Testis (tissue), 3 donors: Measurements from ENCODE around the gene TESK2. TPM values are rescaled to one million over a fixed set of nuclear protein-coding genes. Genes with fewer than 3 reads are reported as not detected.

Experiments used
- DNase-seq: peaks from one replicate; pipeline ENCODE4 v3.0.0-alpha.2; 2019
- H3K27ac ChIP-seq, 2 donors: fragments of 200-600 bp; sonication (generic); one replicate each; pipeline ENCODE4 v1.5.1; 2019
- H3K27me3 ChIP-seq: fragments of 200-600 bp; sonication (generic); one replicate; pipeline ENCODE4 v1.5.1; 2019
- H3K36me3 ChIP-seq: fragments of 200-600 bp; sonication (generic); one replicate; pipeline ENCODE4 v1.5.1; 2017; ENCODE audit warnings: low read depth; ENCODE audit errors: missing control alignments
- H3K4me1 ChIP-seq: fragments of 200-600 bp; sonication (generic); one replicate; pipeline ENCODE4 v1.5.1; 2019
- H3K4me3 ChIP-seq, 2 donors: fragments of 200-600 bp; sonication (generic); one replicate each; pipeline ENCODE4 v1.5.1; 2017 to 2019
- H3K9me3 ChIP-seq: fragments of 200-600 bp; sonication (generic); one replicate; pipeline ENCODE4 v1.5.1; 2017
- POLR2A ChIP-seq: fragments of 450-650 bp; IDR thresholded peaks from one replicate; pipeline ENCODE4 v1.6.1; 2017; ENCODE audit warnings: antibody characterized with exemption, mild to moderate bottlenecking, moderate library complexity
- WGBS, 2 donors: methylation state at CpG; one replicate each; pipeline ENCODE4 v1.1.5; 2018; 5-methylcytosine and 5-hydroxymethylcytosine counted together
- intact Hi-C: fragments of 100-400 bp; cut with DNase I; formaldehyde crosslinking; loops from one replicate; pipeline ENCODE4 v1.15.1; 2023; ENCODE audit warnings: low total_unique reads
- polyA plus RNA-seq: library from polyadenylated mRNA; stranded (reverse); fragments of 350-450 nt; fragmentation: Illumina TruSeq; extraction: RNeasy Lipid Tissue Mini Kit (QIAGEN cat#74804); gene quantifications from one replicate; pipeline ENCODE4 v1.2.3, GENCODE V29; 2014; ENCODE audit warnings: low read depth, low replicate concordance; ENCODE audit not compliant: insufficient read depth
- total RNA-seq, 2 donors: library from RNA; depleted of rRNA; stranded (reverse); fragments of >200 nt; gene quantifications; one replicate each; pipeline ENCODE4 v1.2.3, GENCODE V29; 2016
- TF ChIP-seq, protein P1 (sequence below), 3 experiments: fragments of 450-650 bp in 2 of 3; fragments of 200-600 bp in 1 of 3; sonication (generic) in 1 of 3; IDR thresholded peaks; one replicate each; pipeline ENCODE4 v1.5.1; 2016 to 2019; ENCODE audit warnings: antibody characterized with exemption in 3 of 3, mild to moderate bottlenecking in 2 of 3, moderate library complexity in 1 of 3

TESK2 gene
- total and polyA plus RNA-seq, 3 donors from 2014 or later: 14.3 to 22.7 (median 20.9) TPM

DNA sequence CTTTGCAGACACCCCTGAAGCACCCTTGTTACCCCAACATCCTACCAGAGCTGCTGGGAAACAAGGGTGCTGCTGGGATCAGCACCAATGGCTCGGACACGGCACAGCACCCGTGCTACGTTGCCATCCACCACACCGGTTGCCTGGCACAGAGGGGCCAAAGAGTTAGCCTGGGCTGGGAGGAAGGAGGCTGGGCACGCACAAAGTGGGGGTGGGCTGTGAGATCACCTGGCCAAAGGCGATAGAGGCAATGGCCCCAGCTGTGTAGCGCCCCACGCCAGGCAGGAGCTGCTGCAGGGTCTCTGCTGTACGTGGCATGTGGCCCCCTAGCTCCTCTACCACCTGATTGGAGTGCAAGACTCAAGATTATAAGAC, 158.6 kb downstream of the TESK2 start:
- Histone ChIP-seq H3K36me3 (no peaks in the 10 kb centered on the region), H3K27ac (no peak overlapping the region), H3K4me1 (peaks cover 3% of the 10 kb centered on the region), H3K4me3 (no peak overlapping the region), H3K9me3 (no peaks in the 10 kb centered on the region), H3K27me3 (no peaks in the 10 kb centered on the region)
- DNase-seq: no peak
- intact Hi-C loops: no loop called here
- 60 to 96% methylated on average over 1 to 10 of the region's 10 CpGs for WGBS, 2 donors
- TF ChIP-seq, protein P1, sequence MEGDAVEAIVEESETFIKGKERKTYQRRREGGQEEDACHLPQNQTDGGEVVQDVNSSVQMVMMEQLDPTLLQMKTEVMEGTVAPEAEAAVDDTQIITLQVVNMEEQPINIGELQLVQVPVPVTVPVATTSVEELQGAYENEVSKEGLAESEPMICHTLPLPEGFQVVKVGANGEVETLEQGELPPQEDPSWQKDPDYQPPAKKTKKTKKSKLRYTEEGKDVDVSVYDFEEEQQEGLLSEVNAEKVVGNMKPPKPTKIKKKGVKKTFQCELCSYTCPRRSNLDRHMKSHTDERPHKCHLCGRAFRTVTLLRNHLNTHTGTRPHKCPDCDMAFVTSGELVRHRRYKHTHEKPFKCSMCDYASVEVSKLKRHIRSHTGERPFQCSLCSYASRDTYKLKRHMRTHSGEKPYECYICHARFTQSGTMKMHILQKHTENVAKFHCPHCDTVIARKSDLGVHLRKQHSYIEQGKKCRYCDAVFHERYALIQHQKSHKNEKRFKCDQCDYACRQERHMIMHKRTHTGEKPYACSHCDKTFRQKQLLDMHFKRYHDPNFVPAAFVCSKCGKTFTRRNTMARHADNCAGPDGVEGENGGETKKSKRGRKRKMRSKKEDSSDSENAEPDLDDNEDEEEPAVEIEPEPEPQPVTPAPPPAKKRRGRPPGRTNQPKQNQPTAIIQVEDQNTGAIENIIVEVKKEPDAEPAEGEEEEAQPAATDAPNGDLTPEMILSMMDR (IDR thresholded peaks at IDR 0.05): no peak
- no peak for TF ChIP-seq POLR2A

DNA sequence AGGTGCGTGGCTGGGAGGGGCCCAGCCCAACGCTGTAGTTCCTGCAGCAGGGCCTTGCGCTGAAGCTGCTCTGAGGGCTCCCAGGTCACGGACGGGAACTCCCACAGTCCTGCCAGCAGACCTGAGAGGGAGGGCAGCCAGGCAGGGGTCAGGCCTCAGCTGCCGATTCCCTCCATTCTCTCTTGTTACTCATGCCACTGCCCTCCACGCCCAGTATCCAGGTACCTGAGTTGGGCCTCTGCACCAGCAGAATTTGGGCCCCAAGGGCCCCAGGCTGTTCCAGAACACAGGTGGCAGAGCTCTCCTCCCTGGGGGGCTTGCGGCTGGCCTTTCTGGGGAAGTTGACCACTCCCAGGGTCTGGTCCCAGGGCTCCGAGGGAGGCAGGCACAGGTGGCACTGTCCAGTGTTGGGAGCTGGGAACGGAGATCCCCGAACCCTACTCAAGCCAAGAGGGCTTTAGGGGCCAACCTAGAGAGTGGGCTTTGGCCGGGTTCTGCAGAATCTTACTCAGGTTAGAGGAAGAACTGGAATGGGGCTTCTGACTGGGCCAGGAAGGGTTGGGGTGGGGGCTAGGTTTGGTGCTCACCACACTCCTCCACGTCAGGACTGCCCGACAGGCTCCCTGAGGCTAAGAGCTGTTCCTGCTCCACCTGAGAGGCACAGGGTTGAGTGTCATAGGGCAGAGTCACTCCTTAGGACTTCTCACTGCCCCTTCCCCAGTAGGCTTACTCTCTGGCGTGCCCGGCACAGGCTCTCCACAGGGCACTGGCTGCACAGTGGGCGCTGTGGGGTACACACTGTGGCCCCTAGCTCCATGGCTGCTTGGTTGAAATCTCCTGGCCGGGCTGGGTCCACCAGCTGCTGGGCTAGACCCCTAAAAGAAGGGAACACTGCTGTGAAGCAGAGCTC, 159.3 kb downstream of the TESK2 start:
- WGBS, 2 donors: 96 to 100% methylated on average over 1 to 18 of the region's 18 CpGs
- TF ChIP-seq POLR2A: no peak
- TF ChIP-seq, protein P1 (IDR thresholded peaks at IDR 0.05): no peak
- no peak overlapping the region for H3K4me3 ChIP-seq

DNA sequence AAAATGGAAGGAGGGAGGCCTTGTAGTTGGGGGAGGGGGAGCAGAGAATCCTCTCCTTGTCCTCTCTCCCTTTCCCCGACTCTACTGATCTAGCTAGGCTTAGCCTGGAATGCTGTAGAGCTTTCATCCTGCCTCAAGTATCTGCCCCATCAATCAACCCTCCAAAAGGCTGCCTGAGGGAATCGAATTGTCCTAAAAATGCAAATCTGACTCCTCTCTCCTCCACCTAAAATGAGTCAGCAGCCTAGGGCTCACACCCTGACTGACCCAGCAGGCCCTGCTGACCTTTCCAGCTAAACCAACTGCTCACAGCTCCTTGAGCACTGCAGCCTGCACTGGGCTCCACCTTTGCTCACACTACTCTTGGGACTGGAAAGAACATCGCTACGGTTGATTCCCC, 161.5 kb downstream of the TESK2 start:
- Histone ChIP-seq H3K4me3 (no peak overlapping the region), H3K27me3 (no peaks in the 10 kb centered on the region), H3K4me1 (peaks cover 9% of the 10 kb centered on the region), H3K36me3 (no peaks in the 10 kb centered on the region), H3K9me3 (no peaks in the 10 kb centered on the region), H3K27ac (no peak overlapping the region)
- intact Hi-C loops: no loop called here
- DNase-seq: no peak
- TF ChIP-seq, protein P1 (IDR thresholded peaks at IDR 0.05): no peak
- TF ChIP-seq POLR2A: no peak
- 80 to 82% methylated on average over 2 to 4 of the region's 4 CpGs for WGBS, 2 donors

More for the DNA sequence above, 159.3 kb downstream of the TESK2 start:
- H3K9me3 ChIP-seq: no peaks in the 10 kb centered on the region
- peaks cover 9% of the 10 kb centered on the region for H3K4me1 ChIP-seq
- no peak for DNase-seq
- H3K27me3 ChIP-seq: no peaks in the 10 kb centered on the region
- H3K27ac ChIP-seq: no peak overlapping the region
- H3K36me3 ChIP-seq: no peaks in the 10 kb centered on the region
- intact Hi-C loops: no loop called here

DNA sequence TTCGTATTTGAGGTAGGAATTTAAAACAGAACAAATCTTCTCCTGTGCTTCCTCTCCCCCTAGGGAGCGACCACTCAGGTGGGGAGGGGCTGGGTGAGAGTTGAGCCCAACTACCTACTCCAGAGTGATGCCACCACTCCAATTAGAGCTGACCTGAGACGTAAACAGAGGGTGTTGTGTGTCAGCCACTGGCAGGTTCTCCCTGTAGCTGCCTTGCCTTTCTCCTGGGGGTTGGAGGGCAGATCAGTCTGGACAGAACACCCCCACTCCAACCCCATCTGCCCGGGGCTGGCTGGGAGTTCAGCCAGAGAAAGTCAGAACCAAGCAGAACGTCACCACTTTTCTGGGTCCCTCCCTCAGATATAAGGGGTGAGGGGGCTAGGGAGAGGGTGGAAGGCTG, 162.3 kb downstream of the TESK2 start:
- H3K4me3 ChIP-seq: no peak overlapping the region
- H3K27ac ChIP-seq: no peak overlapping the region
- no peaks in the 10 kb centered on the region for H3K27me3 ChIP-seq
- H3K9me3 ChIP-seq: no peaks in the 10 kb centered on the region
- 78 to 79% methylated on average over 5 of the region's 5 CpGs for WGBS, 2 donors
- DNase-seq: no peak
- TF ChIP-seq, protein P1 (IDR thresholded peaks at IDR 0.05): no peak
- no peak for TF ChIP-seq POLR2A
- peaks cover 9% of the 10 kb centered on the region for H3K4me1 ChIP-seq
- H3K36me3 ChIP-seq: no peaks in the 10 kb centered on the region
- intact Hi-C loops: no loop called here
